ENCODE measurements around the gene DCC.

The DCC gene

DNA sequence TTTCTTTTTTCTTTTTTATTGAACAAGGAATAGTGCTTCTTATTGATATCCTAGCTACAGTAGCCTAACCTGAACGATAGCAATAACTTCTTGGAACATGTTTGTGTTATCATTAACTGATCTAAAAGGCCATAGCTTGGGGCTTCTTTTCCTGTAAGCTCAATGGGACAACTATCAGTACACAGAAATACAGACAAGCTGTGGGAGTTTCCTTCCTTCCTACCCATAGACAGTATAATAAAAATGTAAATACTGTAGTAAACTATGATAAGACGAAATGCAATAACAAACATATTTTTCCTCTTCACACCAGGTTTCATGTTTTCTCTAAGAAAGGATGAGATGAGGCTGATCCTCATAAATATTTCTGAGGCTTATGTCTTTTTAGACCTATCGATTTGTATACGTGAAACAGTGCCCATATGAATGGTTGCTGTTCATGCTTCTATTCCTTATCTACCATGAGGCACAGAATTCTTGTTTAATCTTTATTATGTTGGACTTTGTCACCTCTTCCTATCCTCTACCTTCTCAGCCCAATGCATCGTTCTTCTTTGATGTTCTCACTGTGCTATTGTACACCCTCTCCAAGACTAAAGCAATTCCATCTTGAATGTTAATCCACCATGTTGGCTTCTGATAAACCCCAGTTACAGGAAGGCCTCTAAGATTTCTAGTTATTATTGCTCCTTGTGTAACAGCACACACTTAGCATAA lies 361.4 kb downstream of the DCC start:
- TF ChIP-seq, protein P1, sequence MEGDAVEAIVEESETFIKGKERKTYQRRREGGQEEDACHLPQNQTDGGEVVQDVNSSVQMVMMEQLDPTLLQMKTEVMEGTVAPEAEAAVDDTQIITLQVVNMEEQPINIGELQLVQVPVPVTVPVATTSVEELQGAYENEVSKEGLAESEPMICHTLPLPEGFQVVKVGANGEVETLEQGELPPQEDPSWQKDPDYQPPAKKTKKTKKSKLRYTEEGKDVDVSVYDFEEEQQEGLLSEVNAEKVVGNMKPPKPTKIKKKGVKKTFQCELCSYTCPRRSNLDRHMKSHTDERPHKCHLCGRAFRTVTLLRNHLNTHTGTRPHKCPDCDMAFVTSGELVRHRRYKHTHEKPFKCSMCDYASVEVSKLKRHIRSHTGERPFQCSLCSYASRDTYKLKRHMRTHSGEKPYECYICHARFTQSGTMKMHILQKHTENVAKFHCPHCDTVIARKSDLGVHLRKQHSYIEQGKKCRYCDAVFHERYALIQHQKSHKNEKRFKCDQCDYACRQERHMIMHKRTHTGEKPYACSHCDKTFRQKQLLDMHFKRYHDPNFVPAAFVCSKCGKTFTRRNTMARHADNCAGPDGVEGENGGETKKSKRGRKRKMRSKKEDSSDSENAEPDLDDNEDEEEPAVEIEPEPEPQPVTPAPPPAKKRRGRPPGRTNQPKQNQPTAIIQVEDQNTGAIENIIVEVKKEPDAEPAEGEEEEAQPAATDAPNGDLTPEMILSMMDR (IDR thresholded peaks at IDR 0.05; ENCODE audit: low read length, missing control alignments): no peak
- H3K4me3 ChIP-seq (replicated peaks; ENCODE audit: low read depth, low read length): no peak overlapping the region
- DNase-seq (ENCODE audit: low read depth): no peak

DNA sequence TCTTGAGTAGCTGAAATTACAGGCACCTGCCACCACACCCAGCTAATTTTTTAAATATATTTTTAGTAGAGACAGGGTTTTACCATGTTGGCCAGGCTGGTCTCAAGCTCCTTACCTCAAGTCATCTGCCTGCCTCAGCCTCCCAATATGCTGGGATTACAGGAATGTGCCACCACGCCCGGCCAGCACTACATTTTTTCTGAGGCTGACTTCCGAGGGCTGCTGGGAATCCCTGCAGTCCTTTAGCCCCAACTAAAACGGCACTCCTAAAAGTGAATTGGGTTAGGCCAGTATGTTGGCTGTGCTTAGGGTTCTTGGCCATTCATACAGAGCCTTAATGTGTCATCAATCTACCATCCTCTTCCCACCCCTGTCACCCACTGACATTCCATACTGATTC lies 375.4 kb downstream of the DCC start:
- no peak overlapping the region for H3K4me3 ChIP-seq (replicated peaks; ENCODE audit: low read depth, low read length)
- DNase-seq (ENCODE audit: low read depth): no peak
- TF ChIP-seq, protein P1 (IDR thresholded peaks at IDR 0.05; ENCODE audit: low read length, missing control alignments): no peak

DNA sequence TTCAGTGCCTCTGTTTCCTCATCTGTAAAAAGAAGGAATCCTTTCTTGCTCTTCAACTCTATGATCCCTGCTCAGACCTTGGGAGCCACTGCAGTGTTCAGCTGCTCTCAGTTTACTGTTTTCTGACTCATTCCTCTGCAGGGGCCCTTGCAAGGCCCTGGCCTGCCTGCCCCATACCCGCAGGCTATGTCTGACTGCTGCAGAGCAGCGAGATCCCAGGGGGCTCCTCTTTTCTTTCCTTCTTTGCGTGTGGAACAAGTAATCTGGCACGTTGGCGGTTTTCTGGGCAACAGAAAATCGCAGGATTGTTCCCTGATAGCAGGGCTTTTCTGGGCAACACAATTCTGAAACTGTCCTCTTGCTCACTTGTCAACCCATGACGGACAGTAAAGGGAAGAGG lies 376.0 kb downstream of the DCC start:
- DNase-seq (ENCODE audit: low read depth): no peak
- TF ChIP-seq, protein P1 (IDR thresholded peaks at IDR 0.05; ENCODE audit: low read length, missing control alignments): no peak
- H3K4me3 ChIP-seq (replicated peaks; ENCODE audit: low read depth, low read length): no peak overlapping the region

DNA sequence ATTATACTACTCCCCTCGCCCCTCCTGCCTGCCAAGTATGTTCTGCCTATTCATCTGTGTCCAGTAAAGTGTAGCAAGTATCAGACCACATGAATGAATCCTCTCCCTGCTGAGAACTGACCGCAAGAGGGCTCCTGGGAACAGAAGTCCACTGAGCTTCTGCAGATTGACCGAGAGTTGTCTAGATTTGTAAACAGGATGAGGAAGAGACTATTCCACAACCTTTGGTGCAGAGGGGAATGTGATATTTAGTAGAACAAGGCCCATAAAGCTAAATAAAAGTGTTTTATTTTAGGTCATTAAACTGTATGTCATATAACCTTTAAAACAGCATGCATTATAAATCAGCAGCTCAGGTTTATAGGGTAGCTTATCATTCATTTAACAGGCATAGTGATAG lies 377.0 kb downstream of the DCC start:
- no peak overlapping the region for H3K4me3 ChIP-seq (replicated peaks; ENCODE audit: low read depth, low read length)
- peak; percentile 3 for DNase-seq (ENCODE audit: low read depth)
- TF ChIP-seq, protein P1 (IDR thresholded peaks at IDR 0.05; ENCODE audit: low read length, missing control alignments): no peak

DNA sequence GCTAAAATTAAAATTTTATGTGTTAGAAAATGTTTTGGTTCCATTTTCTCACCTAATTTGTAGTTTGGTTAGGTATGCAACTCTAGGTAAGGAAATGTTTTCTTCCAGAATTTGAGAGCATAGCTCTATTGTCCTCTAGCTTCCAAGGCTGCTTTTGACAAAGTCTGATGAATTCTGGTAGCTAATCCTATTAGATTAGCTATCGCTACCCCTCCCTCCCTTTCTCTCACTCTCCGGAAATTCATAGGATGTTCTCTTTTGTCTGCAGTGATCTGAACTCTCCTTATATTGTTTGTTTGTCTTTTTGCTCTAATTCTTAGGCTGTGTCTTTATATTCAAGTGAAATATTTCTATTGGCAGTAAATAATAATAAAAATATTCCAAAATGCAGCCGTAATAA lies 382.9 kb downstream of the DCC start:
- no peak for DNase-seq (ENCODE audit: low read depth)
- TF ChIP-seq, protein P1 (IDR thresholded peaks at IDR 0.05; ENCODE audit: low read length, missing control alignments): no peak
- no peak overlapping the region for H3K4me3 ChIP-seq (replicated peaks; ENCODE audit: low read depth, low read length)

DNA sequence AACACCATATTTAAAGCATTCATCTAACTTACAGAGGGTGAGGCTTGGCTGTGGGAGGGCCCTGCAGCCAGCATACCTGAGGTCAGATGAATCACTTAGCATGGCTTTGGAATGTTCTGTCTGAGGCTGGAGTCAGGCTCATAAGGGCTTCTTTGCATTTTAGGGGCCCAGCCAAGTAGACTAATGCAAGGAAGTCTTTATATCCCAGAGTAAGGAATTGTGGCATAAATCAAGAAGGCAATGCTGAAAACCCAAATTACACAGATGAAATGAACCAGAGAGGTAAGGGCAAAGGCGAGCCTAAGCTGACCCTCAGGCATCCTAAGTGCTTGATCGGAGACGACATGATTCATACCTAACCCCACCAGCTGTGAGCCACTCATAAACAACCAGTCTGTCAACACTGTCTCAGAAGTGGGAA lies 383.6 kb downstream of the DCC start:
- no peak overlapping the region for H3K4me3 ChIP-seq (replicated peaks; ENCODE audit: low read depth, low read length)
- DNase-seq (ENCODE audit: low read depth): no peak
- TF ChIP-seq, protein P1 (IDR thresholded peaks at IDR 0.05; ENCODE audit: low read length, missing control alignments): no peak
